ENCODE results near the gene MPC1L. TPM values are rescaled to one million over a fixed set of nuclear protein-coding genes. Genes with fewer than 3 reads are reported as not detected.

Gene MPC1L
- total and polyA plus RNA-seq, 2 of the 4 experiments (the other 2 are of a cell fraction): not detected

DNA sequence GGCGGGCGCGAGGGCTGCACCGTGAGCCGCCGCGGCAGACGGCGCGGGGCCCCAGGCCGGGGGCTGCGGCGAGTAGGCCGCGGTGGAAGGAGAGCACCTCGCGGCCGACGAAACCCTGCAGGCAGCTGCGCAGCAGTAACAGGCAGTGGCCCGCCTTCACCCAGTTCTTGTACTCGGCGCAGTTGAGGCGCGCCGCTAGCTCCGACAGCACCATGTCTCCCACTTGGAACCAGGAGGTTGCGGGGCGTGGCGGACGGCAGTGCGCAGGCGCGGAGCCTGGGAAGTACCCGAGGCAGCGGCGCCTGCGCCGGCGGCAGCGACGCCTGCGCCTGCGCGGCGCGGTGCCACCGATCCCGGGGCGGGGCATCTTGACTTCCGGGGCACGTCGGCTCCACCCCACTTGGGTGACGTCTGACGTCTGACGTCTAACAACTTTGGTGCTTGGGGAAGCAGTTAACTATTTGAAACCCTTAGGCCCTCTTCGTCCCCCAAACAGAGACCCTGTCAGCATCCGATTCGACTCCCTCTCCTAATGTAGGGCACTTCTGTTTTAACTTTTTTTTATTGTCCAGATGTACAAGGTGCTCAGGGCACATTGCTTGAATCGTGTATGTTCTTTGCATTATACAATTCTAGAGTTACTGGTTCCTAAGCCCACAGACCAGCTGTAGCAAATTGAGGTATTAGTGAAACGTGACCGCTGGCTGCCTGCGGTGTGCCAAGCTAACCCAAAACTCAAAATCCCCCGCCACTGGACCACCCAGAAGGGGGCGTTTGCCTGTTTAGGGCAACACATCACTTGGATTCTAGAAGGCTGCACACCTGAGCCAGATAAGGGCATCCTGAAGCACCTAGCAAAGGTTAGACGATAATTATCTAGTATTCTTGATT lies 24.3 kb downstream of the MPC1L start, which contains the start of gene CXorf38:
TSS of gene CXorf38 (minus strand) at position 255 of the 891 bp plus-strand sequence. CDS start at position 214, 41 bp downstream.
- H2AFZ ChIP-seq (replicated peaks; ENCODE audit: low read length, poor library complexity): peak within 1 kb of the TSS; percentile 90
- intact Hi-C loops (cut with micrococcal nuclease) (loop anchor here (1.0 kb wide), 1 partner anchor 103 kb away; no protein-coding TSS in a partner anchor), in situ Hi-C loops (cut with MboI; ENCODE audit: low sequenced_read_pairs) (no loop called here), dilution Hi-C loops (cut with HindIII; ENCODE audit: low sequenced_read_pairs, unreplicated experiment) (no loop called here)
- H3K14ac ChIP-seq (replicated peaks; ENCODE audit: low read depth, low read length): peak within 1 kb of the TSS; percentile 43; the same call in 1 of the 2 replicates
- H4K5ac ChIP-seq (ENCODE audit: low read depth, low read length): peak within 1 kb of the TSS; percentile 68
- peak within 1 kb of the TSS; percentile 96 for H3K4me2 ChIP-seq (ENCODE audit: low read depth, low read length)
- peak within 1 kb of the TSS; percentile 84 for H3K23ac ChIP-seq (ENCODE audit: low read depth, low read length)
- CTCF ChIA-PET: interaction anchor here (0.6 kb wide), 2 partner anchors 9 to 146 kb away, joined by 3 read pairs; no protein-coding TSS in a partner anchor
- peak within 1 kb of the TSS; percentile 50; the same call in 1 of the 2 replicates for H3K56ac ChIP-seq (ENCODE audit: extremely low read depth, insufficient read depth, low read length)
- H2BK20ac ChIP-seq (ENCODE audit: low read depth, low read length): no peak within 1 kb of the TSS
- H2BK5ac ChIP-seq (ENCODE audit: low read depth, low read length, poor library complexity, severe bottlenecking): peak within 1 kb of the TSS; percentile 51
- no peaks in the 10 kb centered on the region for H3K36me3 ChIP-seq (ENCODE audit: control insufficient read depth, insufficient read depth, low read length)
- no peak within 1 kb of the TSS for H2BK15ac ChIP-seq (ENCODE audit: low read depth, low read length)
- no peak within 1 kb of the TSS for H3K18ac ChIP-seq (ENCODE audit: low read depth, low read length)
- peak; percentile 74 for ATAC-seq (ENCODE audit: low read depth)
- H4K8ac ChIP-seq (ENCODE audit: low read depth in 2 of 2, low read length in 2 of 2): peak within 1 kb of the TSS; percentile 61 to 90
- H3K9ac ChIP-seq (ENCODE audit: low read depth, low read length): peak within 1 kb of the TSS; percentile 75
- peak within 1 kb of the TSS; percentile 48 for H2AK5ac ChIP-seq (ENCODE audit: low read depth, low read length)
- peaks cover 0 to 19% of the 10 kb centered on the region in 2 experiments; a peak in 2 of 4 replicates for H3K79me1 ChIP-seq (ENCODE audit: low read depth in 1 of 2, low read length in 2 of 2)
- H3K9me3 ChIP-seq (ENCODE audit: control insufficient read depth, insufficient read depth, low read length): no peaks in the 10 kb centered on the region
- H2BK120ac ChIP-seq (ENCODE audit: low read depth, low read length): no peak within 1 kb of the TSS
- POLR2A ChIA-PET (ENCODE audit: unreplicated experiment): no interaction called here
- H3K9me1 ChIP-seq (ENCODE audit: insufficient read depth, low read length): no peaks in the 10 kb centered on the region
- peak within 1 kb of the TSS; percentile 15 for H4K91ac ChIP-seq (ENCODE audit: insufficient read depth, low read depth, low read length)
- H3K27me3 ChIP-seq (ENCODE audit: control insufficient read depth, insufficient read depth, low read length): no peaks in the 10 kb centered on the region
- peak within 1 kb of the TSS; percentile 74 for H3K27ac ChIP-seq (ENCODE audit: insufficient read depth, low read length)
- H4K20me1 ChIP-seq (ENCODE audit: insufficient read depth, low read length): 0 out of 2 replicates have a peak, but pooled peaks cover 8% of the 10 kb centered on the region
- H3K4me3 ChIP-seq (ENCODE audit: insufficient read depth, low read depth, low read length): peak within 1 kb of the TSS; percentile 92
- DNase-seq: peak; percentile 83
- peak within 1 kb of the TSS; percentile 91 for H2AK9ac ChIP-seq (replicated peaks; ENCODE audit: low read depth, low read length, poor library complexity)
- no TSS peak for BruUV-seq (replicated peaks)
- no peaks in the 10 kb centered on the region for H3K4me1 ChIP-seq (ENCODE audit: control insufficient read depth, insufficient read depth, low read length)
- WGBS, 2 experiments (ENCODE audit: extremely low coverage in 2 of 2, insufficient read length in 1 of 2): 24% methylated on average over 35 of the region's 66 CpGs; no CpG with 5 or more reads in 1 of the 2 experiments
- peak within 1 kb of the TSS; percentile 67 for H3K4ac ChIP-seq (ENCODE audit: low read depth, low read length)
- no peak for TF ChIP-seq RCOR1 (IDR thresholded peaks at IDR 0.05; ENCODE audit: insufficient replicate concordance, low read length)
- peak; percentile 60; the same call in 1 of the 2 replicates for TF ChIP-seq MXI1 (IDR thresholded peaks at IDR 0.05; ENCODE audit: borderline replicate concordance, low read depth, low read length)
- 0 out of 2 replicates have a peak, but pooled peaks have one; percentile 22 for TF ChIP-seq POLR2A (IDR thresholded peaks at IDR 0.05; ENCODE audit: low read depth, low read length)
- peak; percentile 69; the same call in 1 of the 2 replicates for TF ChIP-seq BHLHE40 (IDR thresholded peaks at IDR 0.05; ENCODE audit: low read depth, low read length)
- no peak for TF ChIP-seq MAZ (IDR thresholded peaks at IDR 0.05; ENCODE audit: borderline replicate concordance, low read depth, low read length)

All from IMR-90 (cell line).